HG03571 (cell line): ENCODE results near the gene POLA2.
"Not testable (repeated sequence)": the region's sequence is repeated elsewhere in the genome, so short reads cannot be mapped to it uniquely, and the experiment has no call there.

Experiments
- ATAC-seq: cut with Tn5 transposase; IDR thresholded peaks from one replicate; pipeline ENCODE4 v1.9.1; 2021; ENCODE audit not compliant: unreplicated experiment

POLA2 gene, protein sequence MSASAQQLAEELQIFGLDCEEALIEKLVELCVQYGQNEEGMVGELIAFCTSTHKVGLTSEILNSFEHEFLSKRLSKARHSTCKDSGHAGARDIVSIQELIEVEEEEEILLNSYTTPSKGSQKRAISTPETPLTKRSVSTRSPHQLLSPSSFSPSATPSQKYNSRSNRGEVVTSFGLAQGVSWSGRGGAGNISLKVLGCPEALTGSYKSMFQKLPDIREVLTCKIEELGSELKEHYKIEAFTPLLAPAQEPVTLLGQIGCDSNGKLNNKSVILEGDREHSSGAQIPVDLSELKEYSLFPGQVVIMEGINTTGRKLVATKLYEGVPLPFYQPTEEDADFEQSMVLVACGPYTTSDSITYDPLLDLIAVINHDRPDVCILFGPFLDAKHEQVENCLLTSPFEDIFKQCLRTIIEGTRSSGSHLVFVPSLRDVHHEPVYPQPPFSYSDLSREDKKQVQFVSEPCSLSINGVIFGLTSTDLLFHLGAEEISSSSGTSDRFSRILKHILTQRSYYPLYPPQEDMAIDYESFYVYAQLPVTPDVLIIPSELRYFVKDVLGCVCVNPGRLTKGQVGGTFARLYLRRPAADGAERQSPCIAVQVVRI

DNA sequence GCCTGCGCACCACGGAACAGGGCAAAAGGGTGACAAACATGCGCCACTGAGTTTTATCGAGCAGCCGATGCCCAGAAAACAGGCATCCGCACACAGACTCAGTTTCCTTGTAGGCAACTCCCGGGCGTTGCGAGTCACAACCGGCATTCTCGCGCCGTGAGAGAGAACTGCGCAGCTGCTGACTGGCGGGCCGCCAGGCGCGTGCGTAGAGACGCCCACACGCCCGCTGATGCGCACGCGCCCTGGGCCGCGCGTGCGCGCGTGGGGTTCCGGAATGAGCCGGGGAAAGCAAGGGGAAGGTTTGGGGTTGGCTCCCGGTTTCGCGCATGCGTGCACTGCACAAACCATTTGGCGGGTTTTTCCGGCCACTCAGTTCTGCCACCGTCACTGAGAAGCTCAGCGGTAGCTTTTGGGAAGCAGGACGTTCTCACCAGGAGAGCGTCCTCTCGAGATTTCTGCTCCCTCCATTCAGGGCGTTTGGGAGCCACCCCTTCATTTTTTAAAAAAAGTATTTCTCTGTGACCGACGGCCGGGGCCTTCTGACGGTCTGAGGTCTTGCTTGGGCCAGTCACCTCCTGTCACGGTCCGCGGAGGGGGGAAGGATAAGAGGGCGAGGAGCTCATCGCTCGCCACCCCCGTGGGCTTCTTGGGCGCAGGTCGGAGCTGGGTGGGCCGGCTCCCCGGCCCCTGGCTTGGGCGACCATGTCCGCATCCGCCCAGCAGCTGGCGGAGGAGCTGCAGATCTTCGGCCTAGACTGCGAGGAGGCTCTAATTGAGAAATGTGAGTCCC, at the start of gene POLA2:
Gene POLA2 (plus strand): TSS at position 372 of the 790 bp plus-strand sequence. CDS start 331 bp downstream, at position 703.
- ATAC-seq, result peak; percentile 79

DNA sequence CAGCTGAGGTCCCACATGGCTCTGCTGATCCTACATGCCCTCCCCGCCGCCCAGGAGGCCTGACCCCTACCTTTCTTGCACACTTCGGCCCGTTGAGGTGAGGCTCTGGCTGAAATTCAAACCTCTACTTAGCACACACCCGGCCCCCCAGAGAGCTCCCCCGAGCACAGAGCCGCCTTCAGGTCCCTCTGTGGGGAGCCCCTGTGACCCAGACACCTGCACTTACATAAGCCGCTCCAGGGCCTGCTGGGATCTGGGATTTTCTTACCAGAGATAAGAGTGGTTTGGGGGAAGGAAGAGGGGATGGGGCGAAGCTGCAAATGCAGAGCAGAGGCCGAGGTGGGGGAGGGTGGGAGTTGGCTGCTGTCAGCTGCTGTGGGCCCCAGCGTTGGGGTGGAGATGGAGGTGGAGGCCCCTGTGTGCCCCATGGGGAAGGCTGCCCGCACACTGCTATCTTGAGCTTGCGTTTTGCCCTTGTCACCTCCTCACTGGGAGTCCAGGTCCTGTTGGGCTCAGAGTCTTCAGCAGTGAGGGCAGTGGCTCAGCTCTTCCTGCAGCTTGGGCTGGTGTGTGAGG, 49.4 kb upstream of the POLA2 start:
- no peak for ATAC-seq

DNA sequence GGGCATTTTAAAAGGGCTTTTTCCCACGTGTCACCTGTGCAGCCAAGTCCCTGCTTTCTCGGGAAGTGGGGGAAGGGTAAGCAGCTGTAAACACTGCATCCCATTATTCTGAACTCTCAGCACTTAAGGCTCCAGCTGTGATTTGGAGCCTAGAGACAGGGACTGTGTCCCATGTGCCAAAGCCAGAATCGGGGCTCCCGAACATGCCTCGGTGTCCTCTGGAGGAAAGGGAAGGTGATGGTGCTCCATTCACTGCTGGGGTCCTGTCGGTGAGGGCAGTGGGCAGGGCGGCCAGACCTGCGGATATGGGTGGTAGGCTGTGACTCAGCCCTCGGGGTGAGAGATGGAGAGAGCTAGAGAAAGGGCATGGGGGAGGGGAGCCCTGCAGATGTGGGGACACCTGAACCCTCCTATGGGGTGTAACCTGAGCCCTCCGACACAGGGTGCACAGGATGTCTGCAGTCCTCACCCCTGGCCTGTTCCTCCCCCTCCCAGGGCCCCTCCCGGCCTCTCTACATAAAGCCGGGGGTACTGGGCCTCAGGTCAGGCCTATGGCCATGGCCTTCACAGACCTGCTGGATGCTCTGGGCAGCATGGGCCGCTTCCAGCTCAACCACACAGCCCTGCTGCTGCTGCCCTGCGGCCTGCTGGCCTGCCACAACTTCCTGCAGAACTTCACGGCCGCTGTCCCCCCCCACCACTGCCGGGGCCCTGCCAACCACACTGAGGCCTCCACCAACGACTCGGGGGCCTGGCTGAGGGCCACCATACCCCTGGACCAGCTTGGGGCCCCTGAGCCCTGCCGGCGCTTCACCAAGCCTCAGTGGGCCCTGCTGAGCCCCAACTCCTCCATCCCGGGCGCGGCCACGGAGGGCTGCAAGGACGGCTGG, 48.2 kb upstream of the POLA2 start:
- no peak for ATAC-seq

GRCh38 chr11:65214212-65214845, 47.4 kb upstream of the POLA2 start:
- ATAC-seq, result no peak

DNA sequence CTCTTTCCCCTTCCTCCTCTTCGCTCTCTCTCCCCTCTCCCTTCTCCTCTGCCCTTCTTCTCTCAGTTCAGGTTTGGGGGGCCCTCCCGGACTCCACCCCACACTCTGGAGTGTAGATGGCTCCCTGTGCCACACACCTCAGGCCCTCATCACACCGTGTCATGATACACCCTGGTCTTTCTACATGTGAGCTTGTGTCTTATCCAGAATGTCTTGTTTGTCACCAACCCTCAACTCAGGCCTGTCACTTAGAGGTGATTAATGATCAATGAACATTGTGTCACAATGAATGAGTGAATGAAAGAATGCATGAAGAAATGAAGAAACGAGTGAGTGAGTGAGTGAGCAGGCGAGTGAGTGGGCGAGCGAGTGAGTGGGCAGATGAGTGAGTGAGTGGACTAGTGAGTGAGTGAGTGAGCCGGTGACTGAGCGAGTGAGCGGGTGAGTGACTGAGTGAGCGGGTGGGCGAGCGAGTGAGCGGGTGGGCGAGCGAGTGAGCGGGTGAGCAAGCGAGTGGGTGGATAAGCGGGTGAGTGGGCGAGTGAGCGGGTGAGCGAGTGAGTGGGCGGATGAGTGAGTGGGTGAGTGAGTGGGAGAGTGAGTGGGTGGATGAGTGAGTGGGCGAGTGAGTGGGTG, 46.2 kb upstream of the POLA2 start:
- no peak for ATAC-seq

DNA sequence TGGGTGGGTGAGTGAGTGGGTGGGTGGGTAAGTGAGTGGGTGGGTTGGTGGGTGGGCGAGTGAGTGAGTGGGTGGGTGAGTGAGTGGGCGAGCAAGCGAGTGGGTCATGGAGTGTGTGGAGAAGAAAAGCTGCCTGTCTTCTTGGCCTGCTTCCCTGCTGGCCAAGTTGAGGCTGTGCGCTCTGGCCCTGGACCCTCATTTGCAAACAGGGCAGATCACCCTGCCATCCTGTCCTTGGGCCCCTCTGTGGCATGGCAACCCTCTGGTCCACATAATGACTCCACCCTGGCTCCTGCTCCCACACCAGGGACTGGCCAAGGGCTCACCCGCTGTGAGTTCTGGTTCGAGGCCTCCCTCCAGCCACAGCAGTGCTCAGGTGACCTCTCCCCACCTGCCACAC, 44.9 kb upstream of the POLA2 start:
- no peak for ATAC-seq

GRCh38 chr11:65217441-65218423, 44.0 kb upstream of the POLA2 start:
- no peak for ATAC-seq

- no peak for ATAC-seq
These were observed 43.3 kb upstream of the POLA2 start for GRCh38 chr11:65218446-65218845.

- ATAC-seq, result no peak
These were observed 41.9 kb upstream of the POLA2 start for GRCh38 chr11:65219930-65220213.

DNA sequence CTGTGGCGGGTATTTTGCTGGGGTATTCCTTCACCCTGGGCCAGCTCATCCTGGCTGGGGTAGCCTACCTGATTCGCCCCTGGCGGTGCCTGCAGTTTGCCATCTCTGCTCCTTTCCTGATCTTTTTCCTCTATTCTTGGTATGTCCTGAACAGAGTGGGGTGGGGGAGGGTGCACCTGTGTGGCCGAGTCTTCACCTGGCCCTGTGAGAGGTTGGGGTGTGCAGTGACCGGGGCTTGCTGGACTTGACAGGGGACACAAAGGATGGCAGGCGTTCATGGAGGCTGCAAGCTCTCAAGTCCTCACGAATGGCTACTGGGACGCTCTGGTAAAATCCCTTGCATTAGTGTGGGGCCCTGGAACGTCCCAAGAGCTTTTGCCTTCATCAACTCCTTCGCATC, 40.7 kb upstream of the POLA2 start:
- ATAC-seq, result no peak

DNA sequence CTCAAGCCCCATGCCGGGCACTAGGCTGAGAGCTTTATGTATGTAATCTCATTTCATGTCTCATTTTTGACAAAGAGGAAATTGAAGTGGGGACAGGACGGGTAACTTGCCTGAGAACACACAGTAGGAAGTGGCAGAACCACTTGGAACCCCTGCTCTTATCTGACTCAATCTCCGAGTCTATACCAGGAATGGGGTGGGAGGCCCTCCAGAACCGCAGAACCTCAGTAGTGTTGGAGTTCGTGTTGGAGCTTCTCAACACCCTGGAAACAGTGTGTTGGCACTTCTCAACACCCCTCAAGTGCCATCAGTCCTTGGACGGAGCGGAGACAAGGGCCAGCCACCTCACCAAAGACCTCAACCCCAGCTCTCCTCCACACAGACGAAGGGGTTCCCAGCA, 38.8 kb upstream of the POLA2 start:
- ATAC-seq, result no peak

DNA sequence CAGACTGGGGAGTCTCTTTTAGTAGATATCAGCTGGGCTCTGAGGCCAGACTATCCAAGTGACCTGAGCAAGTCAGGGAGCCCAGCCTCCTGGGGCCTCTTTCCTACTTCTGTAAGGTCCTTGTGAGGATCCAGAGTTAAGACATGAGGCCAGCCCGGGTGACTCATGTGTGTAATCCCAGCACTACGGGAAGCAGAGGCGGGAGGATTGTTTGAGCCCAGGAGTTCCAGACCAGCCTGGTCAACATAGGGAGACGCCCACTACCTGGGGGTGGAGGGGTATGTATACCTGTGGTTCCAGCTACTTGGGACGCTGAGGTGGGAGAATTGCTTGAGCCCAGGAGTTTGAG, 36.9 kb upstream of the POLA2 start:
- no peak for ATAC-seq

- ATAC-seq, result no peak
These were observed 36.3 kb upstream of the POLA2 start for GRCh38 chr11:65225279-65226102.

DNA sequence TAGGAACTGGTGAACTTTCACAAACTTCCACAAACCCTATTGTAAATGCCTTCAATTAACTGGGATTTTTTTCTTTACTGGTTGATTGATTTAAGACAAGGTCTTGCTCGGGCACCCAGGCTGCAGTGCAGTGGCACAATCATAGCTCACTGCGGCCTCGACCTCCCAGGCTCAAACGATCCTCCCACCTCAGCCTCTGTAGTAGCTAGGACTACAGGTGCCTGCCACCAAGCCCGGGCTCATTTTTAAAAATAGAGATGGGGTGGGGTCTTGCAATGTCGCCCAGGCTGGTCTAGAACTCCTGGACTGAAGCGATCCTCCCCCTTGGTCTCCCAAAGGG, 35.7 kb upstream of the POLA2 start:
- ATAC-seq, result no peak

DNA sequence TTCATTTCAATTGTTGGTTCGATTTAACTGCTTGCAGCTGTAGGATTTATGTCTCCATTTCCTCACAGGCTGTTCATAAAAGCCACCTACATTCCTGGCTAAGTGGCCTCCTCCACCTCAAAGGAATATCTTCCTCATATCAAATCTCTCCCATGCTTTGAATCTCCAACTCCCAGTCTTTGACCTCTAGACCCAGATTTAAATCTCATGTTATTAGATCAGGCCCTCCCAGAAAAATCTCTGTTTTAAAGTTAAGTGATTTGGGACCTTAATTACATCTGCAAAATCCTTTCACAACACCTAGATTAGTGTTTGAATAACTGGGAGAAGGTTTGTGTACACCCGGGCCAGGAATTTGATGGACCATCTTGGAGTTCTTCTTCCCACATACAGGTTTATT, 33.9 kb upstream of the POLA2 start:
- ATAC-seq, result no peak

GRCh38 chr11:65236194-65237059, 25.3 kb upstream of the POLA2 start:
- ATAC-seq, result no peak

GRCh38 chr11:65238302-65238701, 23.5 kb upstream of the POLA2 start:
- not testable (repeated sequence) for ATAC-seq
